HCT116 (cell line): Measurements from ENCODE around the gene ETF1. TPM values are rescaled to one million over a fixed set of nuclear protein-coding genes. Genes with fewer than 3 reads are reported as not detected.

ENCODE experiments used
- ATAC-seq: fragments of 200-7000 bp; cut with Tn5 transposase; 2 replicates; pipeline ENCODE4 v1.9.1; 2020; ENCODE audit warnings: mild to moderate bottlenecking, moderate library complexity
- BruUV-seq: library from RNA; stranded (reverse); fragments of 400-500 nt; replicated peaks from 2 replicates; lab custom pipeline; 2021; lab: Mats Ljungman, UMichigan
- CTCF ChIA-PET: fragments of 300-600 bp; sonication (Branson Sonifier 250); formaldehyde crosslinking; loops from one replicate; lab custom pipeline; 2021; ENCODE audit warnings: antibody characterized with exemption; lab: Charles Lee
- POLR2A ChIA-PET: fragments of 300-600, 350-600 bp; sonication (Branson Sonifier 250); formaldehyde crosslinking; loops from one replicate; lab custom pipeline; 2021; ENCODE audit warnings: antibody characterized with exemption; lab: Charles Lee
- RAD21 ChIA-PET, 2 experiments: fragments of 300-600 bp; sonication (Branson Sonifier 250); formaldehyde crosslinking; loops; one replicate each; lab custom pipeline; 2023; ENCODE audit warnings: low total read pairs in 2 of 2; ENCODE audit not compliant: uncharacterized antibody in 2 of 2, unreplicated experiment in 2 of 2, low non-redundant PET in 1 of 2; lab: Charles Lee
- DNase-seq: peaks from one replicate; pipeline ENCODE4 v3.0.0-alpha.2; 2010; ENCODE audit warnings: low read depth, low spot score
- H2AFZ ChIP-seq: fragments of 200-600 bp; shearing (Covaris generic), sonication (generic); 2 replicates; pipeline ENCODE4 v1.6.1; 2017; ENCODE audit warnings: low read depth, mixed run types, mixed read lengths, antibody characterized with exemption, low read length; ENCODE audit not compliant: poor library complexity, severe bottlenecking
- H3K27ac ChIP-seq: 2 replicates; pipeline ENCODE4 v1.5.1; 2012; ENCODE audit warnings: low read depth, low read length
- H3K27me3 ChIP-seq: fragments of 200-600 bp; sonication (generic); 2 replicates; pipeline ENCODE4 v1.6.1; 2016; ENCODE audit warnings: mixed run types, low read length, mixed read lengths; ENCODE audit not compliant: insufficient read depth
- H3K36me3 ChIP-seq, 2 experiments: fragments of 200-500 bp in 1 of 2; fragments of 200-600 bp in 1 of 2; sonication (Bioruptor generic) in 1 of 2; sonication (generic) in 1 of 2; 2 replicates each; pipeline versions ENCODE4 v1.5.1 to v1.6.1; 2014 to 2016; ENCODE audit warnings: low read length in 2 of 2, inconsistent platforms in 1 of 2, mixed read lengths in 1 of 2, mixed run types in 1 of 2; ENCODE audit not compliant: insufficient read depth in 2 of 2, control insufficient read depth in 1 of 2
- H3K4me1 ChIP-seq, 2 experiments: fragments of 200-600 bp in 1 of 2; sonication (generic) in 1 of 2; 2 replicates each; pipeline versions ENCODE4 v1.5.1 to v1.6.1; 2012 to 2017; ENCODE audit warnings: low read length in 2 of 2, inconsistent platforms in 1 of 2, mild to moderate bottlenecking in 1 of 2, mixed read lengths in 1 of 2, mixed run types in 1 of 2, moderate library complexity in 1 of 2; ENCODE audit not compliant: insufficient read depth in 2 of 2, control insufficient read depth in 1 of 2
- H3K4me2 ChIP-seq: fragments of 200-600 bp; sonication (generic); 2 replicates; pipeline ENCODE4 v1.6.1; 2017; ENCODE audit warnings: mixed run types, low read length, mixed read lengths
- H3K4me3 ChIP-seq, 2 experiments: fragments of 200-600 bp in 1 of 2; sonication (generic) in 1 of 2; replicated peaks in 1 of 2; 2 replicates each; pipeline ENCODE4 v1.5.1; 2011 to 2016; ENCODE audit warnings: low read length in 2 of 2, control low read depth in 1 of 2, low read depth in 1 of 2, mild to moderate bottlenecking in 1 of 2, mixed read lengths in 1 of 2, mixed run types in 1 of 2
- H3K79me2 ChIP-seq: fragments of 200-600 bp; sonication (generic); 2 replicates; pipeline ENCODE4 v1.6.1; 2017; ENCODE audit warnings: mild to moderate bottlenecking, mixed run types, low read length, moderate library complexity, mixed read lengths; ENCODE audit not compliant: insufficient read depth
- H3K9ac ChIP-seq: fragments of 200-600 bp; sonication (generic); 2 replicates; pipeline ENCODE4 v1.6.1; 2016; ENCODE audit warnings: low read length, mixed read lengths
- H3K9me2 ChIP-seq: fragments of 200-600 bp; sonication (generic), shearing (Covaris generic); 2 replicates; pipeline ENCODE4 v1.6.1; 2017; ENCODE audit warnings: mixed run types, mild to moderate bottlenecking, moderate library complexity; ENCODE audit not compliant: insufficient read depth
- H3K9me3 ChIP-seq, 2 experiments: fragments of 200-500 bp in 1 of 2; fragments of 200-600 bp in 1 of 2; sonication (Bioruptor generic) in 1 of 2; sonication (generic) in 1 of 2; 2 replicates each; pipeline ENCODE4 v1.6.1; 2014 to 2017; ENCODE audit warnings: low read length in 2 of 2, mixed read lengths in 2 of 2, inconsistent platforms in 1 of 2, low read depth in 1 of 2, mild to moderate bottlenecking in 1 of 2, mixed run types in 1 of 2, moderate library complexity in 1 of 2; ENCODE audit not compliant: control insufficient read depth in 1 of 2, insufficient read depth in 1 of 2
- H4K20me1 ChIP-seq: fragments of 200-600 bp; sonication (generic), shearing (Covaris generic); 2 replicates; pipeline ENCODE4 v1.6.1; 2017; ENCODE audit warnings: mixed run types, mild to moderate bottlenecking, moderate library complexity; ENCODE audit not compliant: insufficient read depth
- EGR1 ChIP-seq: IDR thresholded peaks from 2 replicates; pipeline ENCODE4 v1.6.1; 2012; ENCODE audit warnings: low read depth
- EZH2 ChIP-seq: fragments of 200-600 bp; sonication (generic); IDR thresholded peaks from 2 replicates; pipeline ENCODE4 v1.6.1; 2017; ENCODE audit warnings: antibody characterized with exemption, mixed run types
- FOSL1 ChIP-seq: IDR thresholded peaks from 2 replicates; pipeline ENCODE4 v1.6.1; 2012; ENCODE audit warnings: low read depth
- JUND ChIP-seq: IDR thresholded peaks from 2 replicates; pipeline ENCODE4 v1.6.1; 2012
- POLR2A ChIP-seq: IDR thresholded peaks from 2 replicates; pipeline ENCODE4 v1.7.0; 2011; ENCODE audit warnings: borderline replicate concordance; ENCODE audit not compliant: insufficient read depth, insufficient read length; ENCODE audit errors: extremely low read depth
- POLR2AphosphoS5 ChIP-seq: IDR thresholded peaks from 2 replicates; pipeline ENCODE4 v1.6.1; 2011; ENCODE audit warnings: mild to moderate bottlenecking, low read depth, low read length, moderate library complexity
- RAD21 ChIP-seq: IDR thresholded peaks from 2 replicates; pipeline ENCODE4 v1.6.1; 2012; ENCODE audit warnings: low read depth, mild to moderate bottlenecking
- SP1 ChIP-seq: IDR thresholded peaks from 2 replicates; pipeline ENCODE4 v1.6.1; 2012; ENCODE audit warnings: low read depth
- SRF ChIP-seq: IDR thresholded peaks from 2 replicates; pipeline ENCODE4 v1.6.1; 2012; ENCODE audit warnings: low read depth
- YY1 ChIP-seq: IDR thresholded peaks from 2 replicates; pipeline ENCODE4 v1.6.1; 2011; ENCODE audit warnings: low read length, low read depth, moderate library complexity, mild to moderate bottlenecking; ENCODE audit not compliant: insufficient replicate concordance; ENCODE audit errors: extremely low read depth
- ZBTB33 ChIP-seq: IDR thresholded peaks from 2 replicates; pipeline ENCODE4 v1.6.1; 2011; ENCODE audit warnings: mild to moderate bottlenecking, low read length, moderate library complexity; ENCODE audit not compliant: insufficient replicate concordance; ENCODE audit errors: extremely low read depth
- ZFX ChIP-seq: fragments of 450-650 bp; IDR thresholded peaks from 2 replicates; pipeline ENCODE4 v1.6.1; 2017
- intact Hi-C: fragments of 100-400 bp; cut with micrococcal nuclease; formaldehyde crosslinking; loops from 2 replicates; pipeline ENCODE4 v1.10.0; 2022
- total RNA-seq: library from RNA; stranded (reverse); gene quantifications from one replicate; pipeline ENCODE4 v1.2.1, GENCODE V29; 2021; ENCODE audit not compliant: unreplicated experiment
- TF ChIP-seq, protein P1 (sequence below): IDR thresholded peaks from 2 replicates; pipeline ENCODE4 v1.6.1; 2012
- TF ChIP-seq, protein P2 (sequence below): IDR thresholded peaks from 2 replicates; pipeline ENCODE4 v1.6.1; 2012
- TF ChIP-seq, protein P3 (sequence below): IDR thresholded peaks from 2 replicates; pipeline ENCODE4 v1.6.1; 2012; ENCODE audit warnings: low read depth
- TF ChIP-seq, protein P4 (sequence below), 3 experiments: fragments of 200-600 bp in 1 of 3; sonication (generic) in 1 of 3; IDR thresholded peaks in 2 of 3; conservative IDR thresholded peaks in 1 of 3; 2 replicates each; pipeline ENCODE4 v1.5.1; 2012 to 2017; ENCODE audit warnings: low read depth in 2 of 3, low read length in 2 of 3, antibody characterized with exemption in 1 of 3, borderline replicate concordance in 1 of 3, control low read depth in 1 of 3, mild to moderate bottlenecking in 1 of 3, mixed read lengths in 1 of 3, mixed run types in 1 of 3, moderate library complexity in 1 of 3; ENCODE audit not compliant: insufficient read depth in 1 of 3

ETF1 gene
- total RNA-seq, 1 experiment from 2014 or later: 178 TPM

GRCh38 chr5:138557677-138558076, 14.6 kb upstream of the ETF1 start:
- Histone ChIP-seq H3K36me3 (peaks cover 72 to 78% of the 10 kb centered on the region in 2 experiments), H2AFZ (no peak overlapping the region), H3K27me3 (no peaks in the 10 kb centered on the region), H3K9me2 (no peaks in the 10 kb centered on the region), H3K4me1 (no peaks in the 10 kb centered on the region), H3K4me3 (no peak overlapping the region), H3K27ac (no peak overlapping the region), H3K4me2 (no peak overlapping the region), H3K79me2 (peaks cover 63% of the 10 kb centered on the region), H4K20me1 (peaks cover 18% of the 10 kb centered on the region; the same call in 1 of the 2 replicates), H3K9ac (no peak overlapping the region), H3K9me3 (no peaks in the 10 kb centered on the region)
- ChIA-PET CTCF (no interaction called here), POLR2A (no interaction called here), RAD21 (no interaction called here)
- intact Hi-C loops: no loop called here
- DNase-seq: no peak
- no peak for ATAC-seq
- TF ChIP-seq POLR2A (no peak), EGR1 (no peak), JUND (no peak), POLR2AphosphoS5 (no peak), ZFX (no peak), YY1 (no peak), ZBTB33 (no peak), SRF (no peak), RAD21 (no peak), FOSL1 (no peak), EZH2 (no peak), SP1 (no peak)
- TF ChIP-seq, protein P1, sequence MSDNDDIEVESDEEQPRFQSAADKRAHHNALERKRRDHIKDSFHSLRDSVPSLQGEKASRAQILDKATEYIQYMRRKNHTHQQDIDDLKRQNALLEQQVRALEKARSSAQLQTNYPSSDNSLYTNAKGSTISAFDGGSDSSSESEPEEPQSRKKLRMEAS: no peak
- TF ChIP-seq, protein P2, sequence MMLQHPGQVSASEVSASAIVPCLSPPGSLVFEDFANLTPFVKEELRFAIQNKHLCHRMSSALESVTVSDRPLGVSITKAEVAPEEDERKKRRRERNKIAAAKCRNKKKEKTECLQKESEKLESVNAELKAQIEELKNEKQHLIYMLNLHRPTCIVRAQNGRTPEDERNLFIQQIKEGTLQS: no peak
- TF ChIP-seq, protein P3, sequence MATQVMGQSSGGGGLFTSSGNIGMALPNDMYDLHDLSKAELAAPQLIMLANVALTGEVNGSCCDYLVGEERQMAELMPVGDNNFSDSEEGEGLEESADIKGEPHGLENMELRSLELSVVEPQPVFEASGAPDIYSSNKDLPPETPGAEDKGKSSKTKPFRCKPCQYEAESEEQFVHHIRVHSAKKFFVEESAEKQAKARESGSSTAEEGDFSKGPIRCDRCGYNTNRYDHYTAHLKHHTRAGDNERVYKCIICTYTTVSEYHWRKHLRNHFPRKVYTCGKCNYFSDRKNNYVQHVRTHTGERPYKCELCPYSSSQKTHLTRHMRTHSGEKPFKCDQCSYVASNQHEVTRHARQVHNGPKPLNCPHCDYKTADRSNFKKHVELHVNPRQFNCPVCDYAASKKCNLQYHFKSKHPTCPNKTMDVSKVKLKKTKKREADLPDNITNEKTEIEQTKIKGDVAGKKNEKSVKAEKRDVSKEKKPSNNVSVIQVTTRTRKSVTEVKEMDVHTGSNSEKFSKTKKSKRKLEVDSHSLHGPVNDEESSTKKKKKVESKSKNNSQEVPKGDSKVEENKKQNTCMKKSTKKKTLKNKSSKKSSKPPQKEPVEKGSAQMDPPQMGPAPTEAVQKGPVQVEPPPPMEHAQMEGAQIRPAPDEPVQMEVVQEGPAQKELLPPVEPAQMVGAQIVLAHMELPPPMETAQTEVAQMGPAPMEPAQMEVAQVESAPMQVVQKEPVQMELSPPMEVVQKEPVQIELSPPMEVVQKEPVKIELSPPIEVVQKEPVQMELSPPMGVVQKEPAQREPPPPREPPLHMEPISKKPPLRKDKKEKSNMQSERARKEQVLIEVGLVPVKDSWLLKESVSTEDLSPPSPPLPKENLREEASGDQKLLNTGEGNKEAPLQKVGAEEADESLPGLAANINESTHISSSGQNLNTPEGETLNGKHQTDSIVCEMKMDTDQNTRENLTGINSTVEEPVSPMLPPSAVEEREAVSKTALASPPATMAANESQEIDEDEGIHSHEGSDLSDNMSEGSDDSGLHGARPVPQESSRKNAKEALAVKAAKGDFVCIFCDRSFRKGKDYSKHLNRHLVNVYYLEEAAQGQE: no peak
- TF ChIP-seq, protein P4, sequence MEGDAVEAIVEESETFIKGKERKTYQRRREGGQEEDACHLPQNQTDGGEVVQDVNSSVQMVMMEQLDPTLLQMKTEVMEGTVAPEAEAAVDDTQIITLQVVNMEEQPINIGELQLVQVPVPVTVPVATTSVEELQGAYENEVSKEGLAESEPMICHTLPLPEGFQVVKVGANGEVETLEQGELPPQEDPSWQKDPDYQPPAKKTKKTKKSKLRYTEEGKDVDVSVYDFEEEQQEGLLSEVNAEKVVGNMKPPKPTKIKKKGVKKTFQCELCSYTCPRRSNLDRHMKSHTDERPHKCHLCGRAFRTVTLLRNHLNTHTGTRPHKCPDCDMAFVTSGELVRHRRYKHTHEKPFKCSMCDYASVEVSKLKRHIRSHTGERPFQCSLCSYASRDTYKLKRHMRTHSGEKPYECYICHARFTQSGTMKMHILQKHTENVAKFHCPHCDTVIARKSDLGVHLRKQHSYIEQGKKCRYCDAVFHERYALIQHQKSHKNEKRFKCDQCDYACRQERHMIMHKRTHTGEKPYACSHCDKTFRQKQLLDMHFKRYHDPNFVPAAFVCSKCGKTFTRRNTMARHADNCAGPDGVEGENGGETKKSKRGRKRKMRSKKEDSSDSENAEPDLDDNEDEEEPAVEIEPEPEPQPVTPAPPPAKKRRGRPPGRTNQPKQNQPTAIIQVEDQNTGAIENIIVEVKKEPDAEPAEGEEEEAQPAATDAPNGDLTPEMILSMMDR (IDR thresholded peaks at IDR 0.05 in 2 of 3, conservative IDR thresholded peaks at IDR 0.05 in 1 of 3; ENCODE audit: borderline replicate concordance in 1 of 3, insufficient read depth in 1 of 3, low read depth in 2 of 3, low read length in 2 of 3): no peak
- no TSS peak for BruUV-seq
